NCI-H446 (cell line): Measurements from ENCODE around the gene APPBP2.
"Not testable (repeated sequence)": the region's sequence is repeated elsewhere in the genome, so short reads cannot be mapped to it uniquely, and the experiment has no call there.

Source experiments
- DNase-seq, 2 experiments: peaks; one replicate each; lab custom pipeline; 2025; lab: John Stamatoyannopoulos, UW

Gene APPBP2

GRCh38 chr17:60534613-60535157, 8.6 kb upstream of the APPBP2 start:
- DNase-seq = no peak

- DNase-seq = no peak
Measured at GRCh38 chr17:60534010-60534555, 8.0 kb upstream of the APPBP2 start.

- no peak for DNase-seq
Measured at GRCh38 chr17:60529806-60530205, 3.8 kb upstream of the APPBP2 start.

GRCh38 chr17:60528828-60529227, 2.8 kb upstream of the APPBP2 start:
- DNase-seq = no peak

GRCh38 chr17:60527701-60528100, 1.7 kb upstream of the APPBP2 start:
- DNase-seq = no peak

GRCh38 chr17:60526726-60527125, 684 bp upstream of the APPBP2 start:
- DNase-seq = no peak

- DNase-seq = no peak
Measured at GRCh38 chr17:60525328-60525684, 736 bp downstream of the APPBP2 start.

- no peak for DNase-seq
Measured at GRCh38 chr17:60524463-60525327, 1.3 kb downstream of the APPBP2 start.

GRCh38 chr17:60523822-60524221, 2.2 kb downstream of the APPBP2 start:
- no peak for DNase-seq

- no peak for DNase-seq
Measured at GRCh38 chr17:60522889-60523626, 3.0 kb downstream of the APPBP2 start.

GRCh38 chr17:60519795-60520194, 6.2 kb downstream of the APPBP2 start:
- no peak for DNase-seq

GRCh38 chr17:60515683-60516082, 10.4 kb downstream of the APPBP2 start:
- DNase-seq = not testable (repeated sequence)

- not testable (repeated sequence) for DNase-seq
Measured at GRCh38 chr17:60515199-60515598, 10.8 kb downstream of the APPBP2 start.

GRCh38 chr17:60514500-60514899, 11.5 kb downstream of the APPBP2 start:
- DNase-seq = no peak

GRCh38 chr17:60514053-60514452, 12.0 kb downstream of the APPBP2 start:
- DNase-seq = no peak

GRCh38 chr17:60513014-60513413, 13.0 kb downstream of the APPBP2 start:
- no peak for DNase-seq

GRCh38 chr17:60510723-60511122, 15.3 kb downstream of the APPBP2 start:
- DNase-seq = no peak

- no peak for DNase-seq
Measured at GRCh38 chr17:60510031-60510430, 16.0 kb downstream of the APPBP2 start.

- no peak for DNase-seq
Measured at GRCh38 chr17:60508384-60508980, 17.6 kb downstream of the APPBP2 start.

GRCh38 chr17:60506312-60506711, 19.7 kb downstream of the APPBP2 start:
- DNase-seq = no peak

- no peak for DNase-seq
Measured at GRCh38 chr17:60502145-60502544, 23.9 kb downstream of the APPBP2 start.

- no peak for DNase-seq
Measured at GRCh38 chr17:60501589-60501988, 24.5 kb downstream of the APPBP2 start.
